Measurements from ENCODE around the gene GLOD5.

The GLOD5 gene

GRCh38 chrX:48761674-48762471 is at the start of gene GLOD5:
Gene GLOD5 (plus strand): TSS chrX:48761747. CDS start chrX:48761791, 44 bp downstream.
- no peak for DNase-seq

GRCh38 chrX:48711929-48712505 is 49.5 kb upstream of the GLOD5 start:
- no peak for DNase-seq

- DNase-seq: no peak
Observed at GRCh38 chrX:48713847-48714246, 47.7 kb upstream of the GLOD5 start.

GRCh38 chrX:48714573-48714972 is 47.0 kb upstream of the GLOD5 start:
- no peak for DNase-seq

- DNase-seq: no peak
Observed at GRCh38 chrX:48715072-48715471, 46.5 kb upstream of the GLOD5 start.

GRCh38 chrX:48715876-48716502 is 45.6 kb upstream of the GLOD5 start:
- no peak for DNase-seq

GRCh38 chrX:48719958-48720357 is 41.6 kb upstream of the GLOD5 start:
- no peak for DNase-seq

- no peak for DNase-seq
Observed at GRCh38 chrX:48720577-48721250, 40.8 kb upstream of the GLOD5 start.

- DNase-seq: no peak
Observed at GRCh38 chrX:48721916-48722315, 39.6 kb upstream of the GLOD5 start.

GRCh38 chrX:48726596-48726995 is 35.0 kb upstream of the GLOD5 start:
- no peak for DNase-seq

- no peak for DNase-seq
Observed at GRCh38 chrX:48728653-48729052, 32.9 kb upstream of the GLOD5 start.

GRCh38 chrX:48736303-48736702 is 25.2 kb upstream of the GLOD5 start:
- DNase-seq: no peak

GRCh38 chrX:48736878-48737212 is 24.7 kb upstream of the GLOD5 start:
- DNase-seq: no peak

- peak; percentile 66 for DNase-seq
Observed at GRCh38 chrX:48737213-48737938, 24.2 kb upstream of the GLOD5 start.

- no peak for DNase-seq
Observed at GRCh38 chrX:48737940-48738339, 23.6 kb upstream of the GLOD5 start.

- no peak for DNase-seq
Observed at GRCh38 chrX:48741834-48742233, 19.7 kb upstream of the GLOD5 start.

GRCh38 chrX:48745222-48745621 is 16.3 kb upstream of the GLOD5 start:
- no peak for DNase-seq

- no peak for DNase-seq
Observed at GRCh38 chrX:48747415-48748016, 14.0 kb upstream of the GLOD5 start.

- DNase-seq: no peak
Observed at GRCh38 chrX:48749182-48749581, 12.4 kb upstream of the GLOD5 start.

GRCh38 chrX:48751343-48751742 is 10.2 kb upstream of the GLOD5 start:
- DNase-seq: no peak

- DNase-seq: no peak
Observed at GRCh38 chrX:48752498-48752897, 9.0 kb upstream of the GLOD5 start.

- DNase-seq: no peak
Observed at GRCh38 chrX:48753708-48754228, 7.8 kb upstream of the GLOD5 start.
